H1 (cell line): ENCODE measurements around the gene NUP50. TPM values are rescaled to one million over a fixed set of nuclear protein-coding genes. Genes with fewer than 3 reads are reported as not detected.

Experiments used
- CTCF ChIA-PET: fragments of 300-600 bp; sonication (Branson Sonifier 250); formaldehyde crosslinking; loops from one replicate; lab custom pipeline; 2021; ENCODE audit not compliant: partially characterized antibody; lab: Charles Lee
- POLR2A ChIA-PET: fragments of 300-600 bp; sonication (Branson Sonifier 250); formaldehyde crosslinking; loops from one replicate; lab custom pipeline; 2021; ENCODE audit warnings: inconsistent platforms; ENCODE audit not compliant: partially characterized antibody; lab: Charles Lee
- DNase-seq, 2 experiments: peaks; one replicate each; pipeline versions ENCODE4 v3.0.0 to v3.0.0-alpha.2; 2010 to 2022; ENCODE audit warnings: low spot score in 2 of 2, low read depth in 1 of 2, mixed read lengths in 1 of 2
- FAIRE-seq: peaks from 2 replicates; lab custom pipeline; 2011; peaks lifted over from hg19 to GRCh38; lab: Jason Lieb, UNC
- H2AFZ ChIP-seq: 2 replicates; pipeline ENCODE4 v1.8.1; 2012; ENCODE audit warnings: low read length, inconsistent platforms
- H2AK5ac ChIP-seq: 2 replicates; pipeline ENCODE4 v1.6.1; 2013; ENCODE audit warnings: low read depth, low read length
- H2BK120ac ChIP-seq: replicated peaks from 2 replicates; pipeline ENCODE3; 2013; ENCODE audit warnings: low read depth, low read length, inconsistent platforms
- H2BK12ac ChIP-seq: 2 replicates; pipeline ENCODE4 v1.6.1; 2013; ENCODE audit warnings: low read depth, low read length
- H2BK15ac ChIP-seq: 2 replicates; pipeline ENCODE4 v1.6.1; 2013; ENCODE audit warnings: low read length
- H2BK20ac ChIP-seq: 2 replicates; pipeline ENCODE4 v1.6.1; 2013; ENCODE audit warnings: low read length
- H2BK5ac ChIP-seq: 2 replicates; pipeline ENCODE4 v1.6.1; 2013; ENCODE audit warnings: low read depth, low read length
- H3K14ac ChIP-seq: 2 replicates; pipeline ENCODE4 v1.6.1; 2013; ENCODE audit warnings: inconsistent platforms; ENCODE audit not compliant: insufficient read length
- H3K18ac ChIP-seq: 2 replicates; pipeline ENCODE4 v1.6.1; 2013; ENCODE audit warnings: low read length; ENCODE audit errors: extremely low read depth
- H3K23ac ChIP-seq: 2 replicates; pipeline ENCODE4 v1.6.1; 2013; ENCODE audit warnings: inconsistent platforms; ENCODE audit not compliant: insufficient read length
- H3K23me2 ChIP-seq: 2 replicates; pipeline ENCODE4 v1.6.1; 2013; ENCODE audit warnings: low read depth, low read length
- H3K27ac ChIP-seq: 2 replicates; pipeline ENCODE4 v1.6.1; 2011; ENCODE audit warnings: low read depth, low read length, inconsistent platforms
- H3K27me3 ChIP-seq, 4 experiments: replicated peaks in 1 of 4; 1 replicate in 1 of 4; 2 replicates in 3 of 4; pipeline versions ENCODE4 v1.6.1 to v1.8.1; 2011 to 2013; ENCODE audit warnings: low read length in 3 of 4, mild to moderate bottlenecking in 3 of 4, inconsistent platforms in 2 of 4, mixed read lengths in 2 of 4, moderate library complexity in 1 of 4; ENCODE audit not compliant: control insufficient read depth in 3 of 4, insufficient read depth in 3 of 4; ENCODE audit errors: extremely low read depth in 1 of 4
- H3K36me3 ChIP-seq, 4 experiments: 2 replicates each; pipeline versions ENCODE4 v1.6.1 to v1.8.1; 2011 to 2013; ENCODE audit warnings: mild to moderate bottlenecking in 4 of 4, low read length in 3 of 4, moderate library complexity in 2 of 4, control low read depth in 1 of 4, inconsistent platforms in 1 of 4; ENCODE audit not compliant: insufficient read depth in 4 of 4, control insufficient read depth in 2 of 4
- H3K4ac ChIP-seq: replicated peaks from 2 replicates; pipeline ENCODE3; 2013; ENCODE audit warnings: low read length, low read depth, mixed read lengths, inconsistent platforms; ENCODE audit not compliant: insufficient read length
- H3K4me1 ChIP-seq, 4 experiments: replicated peaks in 1 of 4; 1 replicate in 1 of 4; 2 replicates in 3 of 4; pipeline versions ENCODE4 v1.6.1 to v1.8.1; 2011 to 2013; ENCODE audit warnings: low read length in 3 of 4, inconsistent platforms in 2 of 4, mixed read lengths in 1 of 4; ENCODE audit not compliant: insufficient read depth in 4 of 4, control insufficient read depth in 3 of 4
- H3K4me2 ChIP-seq, 2 experiments: 2 replicates each; pipeline versions ENCODE4 v1.6.1 to v1.8.1; 2011 to 2013; ENCODE audit warnings: low read depth in 2 of 2, low read length in 2 of 2, control low read depth in 1 of 2, inconsistent platforms in 1 of 2, mild to moderate bottlenecking in 1 of 2; ENCODE audit not compliant: insufficient read depth in 1 of 2
- H3K4me3 ChIP-seq, 4 experiments: fragments of 200-600, 300-600 bp in 1 of 4; sonication (generic), shearing (Covaris generic), sonication (Bioruptor Twin) in 1 of 4; 2 replicates each; pipeline versions ENCODE4 v1.5.1 to v1.8.1; 2011 to 2016; ENCODE audit warnings: low read length in 4 of 4, low read depth in 3 of 4, control low read depth in 2 of 4, inconsistent platforms in 2 of 4, mild to moderate bottlenecking in 2 of 4, mixed read lengths in 1 of 4, moderate library complexity in 1 of 4; ENCODE audit not compliant: insufficient read depth in 2 of 4; ENCODE audit errors: extremely low read depth in 1 of 4
- H3K56ac ChIP-seq: replicated peaks from 2 replicates; pipeline ENCODE3; 2013; ENCODE audit warnings: low read depth, mild to moderate bottlenecking, mixed read lengths, low read length, inconsistent platforms; ENCODE audit not compliant: insufficient read length
- H3K79me1 ChIP-seq: 2 replicates; pipeline ENCODE4 v1.6.1; 2013; ENCODE audit warnings: low read depth, low read length, control low read depth
- H3K79me2 ChIP-seq, 2 experiments: 2 replicates each; pipeline versions ENCODE4 v1.6.1 to v1.8.1; 2012 to 2013; ENCODE audit warnings: low read length in 2 of 2, mild to moderate bottlenecking in 2 of 2, inconsistent platforms in 1 of 2; ENCODE audit not compliant: insufficient read depth in 2 of 2, control insufficient read depth in 1 of 2
- H3K9ac ChIP-seq, 4 experiments: replicated peaks in 1 of 4; 1 replicate in 1 of 4; 2 replicates in 3 of 4; pipeline versions ENCODE4 v1.6.1 to v1.8.1; 2011 to 2013; ENCODE audit warnings: low read depth in 3 of 4, low read length in 3 of 4, control low read depth in 2 of 4, mild to moderate bottlenecking in 2 of 4, moderate library complexity in 2 of 4, inconsistent platforms in 1 of 4; ENCODE audit errors: extremely low read depth in 1 of 4
- H3K9me3 ChIP-seq, 2 experiments: 2 replicates each; pipeline versions ENCODE4 v1.6.1 to v1.8.1; 2012 to 2013; ENCODE audit warnings: mild to moderate bottlenecking in 2 of 2, moderate library complexity in 2 of 2, control low read depth in 1 of 2, inconsistent platforms in 1 of 2, low read depth in 1 of 2, low read length in 1 of 2, mixed read lengths in 1 of 2; ENCODE audit not compliant: insufficient read depth in 2 of 2
- H4K20me1 ChIP-seq, 2 experiments: replicated peaks in 1 of 2; 2 replicates each; pipeline versions ENCODE3 to v1.8.1; 2011 to 2013; ENCODE audit warnings: inconsistent platforms in 2 of 2, low read length in 2 of 2, mild to moderate bottlenecking in 1 of 2; ENCODE audit not compliant: insufficient read depth in 2 of 2, control insufficient read depth in 1 of 2
- H4K5ac ChIP-seq: 2 replicates; pipeline ENCODE4 v1.6.1; 2013; ENCODE audit warnings: low read length, low read depth, mixed read lengths, inconsistent platforms; ENCODE audit not compliant: insufficient read length
- H4K8ac ChIP-seq: 2 replicates; pipeline ENCODE4 v1.8.0; 2013; ENCODE audit warnings: mild to moderate bottlenecking, moderate library complexity, low read length, inconsistent platforms; ENCODE audit not compliant: insufficient read depth; ENCODE audit errors: extremely low read depth
- H4K91ac ChIP-seq: replicated peaks from 2 replicates; pipeline ENCODE3; 2013; ENCODE audit warnings: low read length, mixed read lengths, inconsistent platforms; ENCODE audit not compliant: insufficient read length
- EP300 ChIP-seq, 2 experiments: IDR thresholded peaks; 1 replicate in 1 of 2; 2 replicates in 1 of 2; pipeline ENCODE4 v1.6.1; 2011 to 2012; ENCODE audit warnings: low read depth in 2 of 2, low read length in 2 of 2, mild to moderate bottlenecking in 2 of 2, borderline replicate concordance in 1 of 2, inconsistent platforms in 1 of 2, moderate library complexity in 1 of 2
- MAX ChIP-seq: IDR thresholded peaks from 2 replicates; pipeline ENCODE4 v1.6.1; 2012; ENCODE audit warnings: inconsistent platforms
- POLR2AphosphoS5 ChIP-seq: IDR thresholded peaks from 2 replicates; pipeline ENCODE4 v1.6.1; 2011; ENCODE audit warnings: low read depth, low read length
- RAD21 ChIP-seq, 2 experiments: IDR thresholded peaks in 1 of 2; conservative IDR thresholded peaks in 1 of 2; 2 replicates each; pipeline ENCODE4 v1.6.1; 2011; ENCODE audit warnings: low read depth in 2 of 2, low read length in 2 of 2, improper control_type of control experiment in 1 of 2, inconsistent platforms in 1 of 2, mild to moderate bottlenecking in 1 of 2, moderate library complexity in 1 of 2
- SIRT6 ChIP-seq: IDR thresholded peaks from one replicate; pipeline ENCODE4 v1.7.1; 2012; ENCODE audit warnings: low read length, inconsistent platforms
- SIX5 ChIP-seq: IDR thresholded peaks from 2 replicates; pipeline ENCODE4 v1.6.1; 2011; ENCODE audit warnings: mild to moderate bottlenecking, low read depth, low read length
- TAF7 ChIP-seq: optimal IDR thresholded peaks from 2 replicates; pipeline ENCODE3; 2011; ENCODE audit warnings: low read depth, mild to moderate bottlenecking, inconsistent platforms, low read length, moderate library complexity, borderline replicate concordance
- WGBS, 2 experiments: shearing (Covaris generic) in 1 of 2; methylation state at CpG; one replicate each; pipeline versions ENCODE4 v1.1.6 to v1.1.7; 2013 to 2015; ENCODE audit warnings: low lambda C conversion rate in 2 of 2, mixed read lengths in 2 of 2, inconsistent platforms in 1 of 2, low coverage in 1 of 2, missing lambda C conversion rate in 1 of 2; ENCODE audit not compliant: insufficient replicate concordance in 2 of 2, insufficient coverage in 1 of 2, insufficient read length in 1 of 2; ENCODE audit errors: extremely low coverage in 1 of 2, missing lambda C conversion rate in 1 of 2; 5-methylcytosine and 5-hydroxymethylcytosine counted together
- polyA plus RNA-seq, 7 experiments: library from polyadenylated mRNA; depleted of rRNA in 3 of 7; stranded (reverse) in 5 of 7; unstranded in 2 of 7; fragments of >200 nt in 5 of 7; fragments of 200-250 nt in 2 of 7; gene quantifications; 1 replicate in 5 of 7; 2 replicates in 1 of 7; 4 replicates in 1 of 7; pipeline versions ENCODE4 v1.2.1 to v1.2.3, GENCODE V29; 2011 to 2013; ENCODE audit warnings: missing spikeins in 2 of 7, mixed read lengths in 2 of 7
- total RNA-seq: library from RNA; stranded (reverse); fragmentation: NEBNext Ultra II Directional; extraction: Animal tissue kit (Norgen Biotek cat#: 25700); gene quantifications from 2 replicates; pipeline ENCODE4 v1.2.1, GENCODE V29; 2021

NUP50 gene
- total and polyA plus RNA-seq, 2 of the 8 experiments (the other 6 are each of a cell fraction or from before 2014, with no cell fraction given), result 20.0 to 112 TPM

- Histone ChIP-seq H3K27me3 (no peaks in the 10 kb centered on the region), H3K4me3 (no peak overlapping the region), H3K79me1 (peaks cover 14% of the 10 kb centered on the region), H3K56ac (no peak overlapping the region), H3K4ac (no peak overlapping the region), H3K27ac (no peak overlapping the region), H3K18ac (no peak overlapping the region), H2BK15ac (no peak overlapping the region), H2AFZ (no peak overlapping the region), H2AK5ac (no peak overlapping the region), H3K23ac (no peak overlapping the region), H2BK5ac (no peak overlapping the region), H3K79me2 (peaks cover 0 to 20% of the 10 kb centered on the region in 2 experiments; a peak in 2 of 4 replicates), H3K14ac (no peak overlapping the region), H3K9me3 (no peaks in the 10 kb centered on the region), H3K9ac (no peak overlapping the region), H4K5ac (no peak overlapping the region), H3K4me2 (no peak overlapping the region), H3K23me2 (no peaks in the 10 kb centered on the region), H2BK120ac (no peak overlapping the region), H2BK20ac (no peak overlapping the region), H4K20me1 (peaks cover 5 to 26% of the 10 kb centered on the region in 2 experiments), H2BK12ac (no peak overlapping the region), H4K91ac (no peak overlapping the region), H4K8ac (no peak overlapping the region), H3K4me1 (peaks cover 3 to 21% (median 9%) of the 10 kb centered on the region in 4 experiments; a peak in 5 of 7 replicates), H3K36me3 (no peaks in the 10 kb centered on the region)
- POLR2A ChIA-PET, result interaction anchor here (0.6 to 1.6 kb wide), 3 partner anchors 13 to 54 kb away, joined by 3 to 5 read pairs (median 4); partner anchors contain the start of gene NUP50
- DNase-seq, result no peak
- WGBS, 2 experiments, result 87% methylated on average over 5 of the region's 6 CpGs; no CpG with 5 or more reads in 1 of the 2 experiments
- CTCF ChIA-PET, result interaction anchor here (0.9 to 2.2 kb wide), 6 partner anchors 8 to 121 kb away, joined by 3 to 12 read pairs (median 4); no protein-coding TSS in a partner anchor
- no peak for TF ChIP-seq POLR2AphosphoS5
- TF ChIP-seq SIRT6, result no peak
- TF ChIP-seq RAD21 (IDR thresholded peaks at IDR 0.05 in 1 of 2, conservative IDR thresholded peaks at IDR 0.05 in 1 of 2; ENCODE audit: low read depth in 2 of 2, low read length in 2 of 2), result no peak
- no peak for TF ChIP-seq TAF7
- TF ChIP-seq MAX, result no peak
- TF ChIP-seq SIX5, result no peak
- TF ChIP-seq EP300 (IDR thresholded peaks at IDR 0.05; ENCODE audit: borderline replicate concordance in 1 of 2, low read depth in 2 of 2, low read length in 2 of 2), result no peak
- FAIRE-seq, result no peak
Observed at GRCh38 chr22:45217345-45217744, 53.6 kb downstream of the NUP50 start.
